Panc1 (cell line): Measurements from ENCODE around the gene GRHL1. TPM values are rescaled to one million over a fixed set of nuclear protein-coding genes. Genes with fewer than 3 reads are reported as not detected.
"Not testable (repeated sequence)": the region's sequence is repeated elsewhere in the genome, so short reads cannot be mapped to it uniquely, and the experiment has no call there.

Experiments used
- ATAC-seq: fragments of 200-7000 bp; cut with Tn5 transposase; 2 replicates; pipeline ENCODE4 v1.9.1; 2020; ENCODE audit warnings: mild to moderate bottlenecking, moderate library complexity
- BruUV-seq: library from RNA; stranded (reverse); fragments of 400-500 nt; replicated peaks from 2 replicates; lab custom pipeline; 2021; lab: Mats Ljungman, UMichigan
- CTCF ChIA-PET: fragments of 300-600 bp; sonication (Branson Sonifier 250); formaldehyde crosslinking; loops from one replicate; lab custom pipeline; 2022; ENCODE audit warnings: antibody characterized with exemption; lab: Charles Lee
- POLR2A ChIA-PET: fragments of 300-600 bp; sonication (Branson Sonifier 250); formaldehyde crosslinking; loops from one replicate; lab custom pipeline; 2022; ENCODE audit warnings: antibody characterized with exemption; lab: Charles Lee
- DNase-seq: peaks from one replicate; pipeline ENCODE4 v3.0.0-alpha.2; 2010; ENCODE audit warnings: low read depth, low spot score
- H3K27ac ChIP-seq: 2 replicates; pipeline ENCODE4 v1.5.1; 2011; ENCODE audit warnings: mild to moderate bottlenecking, low read length, inconsistent platforms
- H3K27me3 ChIP-seq: fragments of 200-500 bp; sonication (Bioruptor generic); 2 replicates; pipeline ENCODE4 v1.6.0; 2014; ENCODE audit warnings: low read length, inconsistent platforms; ENCODE audit not compliant: control insufficient read depth, insufficient read depth
- H3K36me3 ChIP-seq: fragments of 200-500 bp; sonication (Bioruptor generic); 2 replicates; pipeline ENCODE4 v1.5.1; 2014; ENCODE audit warnings: inconsistent platforms, mild to moderate bottlenecking, low read length, moderate library complexity; ENCODE audit not compliant: control insufficient read depth, insufficient read depth
- H3K4me1 ChIP-seq: 2 replicates; pipeline ENCODE4 v1.5.1; 2011; ENCODE audit warnings: inconsistent platforms, mild to moderate bottlenecking, low read length, moderate library complexity; ENCODE audit not compliant: control insufficient read depth, insufficient read depth
- H3K4me3 ChIP-seq, 2 experiments: 2 replicates each; pipeline ENCODE4 v1.5.1; 2011 to 2012; ENCODE audit warnings: low read depth in 2 of 2, low read length in 2 of 2, mild to moderate bottlenecking in 2 of 2, inconsistent platforms in 1 of 2, moderate library complexity in 1 of 2
- H3K9me3 ChIP-seq: fragments of 200-500 bp; sonication (Bioruptor generic); 2 replicates; pipeline ENCODE4 v1.5.1; 2014; ENCODE audit warnings: low read depth, mild to moderate bottlenecking, inconsistent platforms, low read length, moderate library complexity; ENCODE audit not compliant: control insufficient read depth, insufficient read depth
- POLR2AphosphoS5 ChIP-seq: IDR thresholded peaks from 2 replicates; pipeline ENCODE4 v1.6.1; 2012; ENCODE audit warnings: mild to moderate bottlenecking, low read depth, low read length, moderate library complexity
- SIN3A ChIP-seq: IDR thresholded peaks from 2 replicates; pipeline ENCODE4 v1.6.1; 2012; ENCODE audit warnings: low read depth, mild to moderate bottlenecking, low read length, moderate library complexity, borderline replicate concordance; ENCODE audit not compliant: insufficient read depth
- TCF7L2 ChIP-seq: IDR thresholded peaks from 2 replicates; pipeline ENCODE4 v1.6.1; 2011; ENCODE audit warnings: mild to moderate bottlenecking, low read depth, low read length, inconsistent platforms
- in situ Hi-C: cut with HindIII; loops from 2 replicates; pipeline ENCODE4 v1.10.0; 2016; ENCODE audit warnings: low sequenced_read_pairs, low pct_unique_long_range_greater_than_20kb
- intact Hi-C: fragments of 100-400 bp; cut with micrococcal nuclease; formaldehyde crosslinking; loops from one replicate; pipeline ENCODE4 v1.10.0; 2022; ENCODE audit not compliant: unreplicated experiment
- total RNA-seq: library from RNA; stranded (reverse); gene quantifications from one replicate; pipeline ENCODE4 v1.2.1, GENCODE V29; 2021; ENCODE audit not compliant: unreplicated experiment
- TF ChIP-seq, protein P1 (sequence below): fragments of 450-650 bp; IDR thresholded peaks from 2 replicates; pipeline ENCODE4 v1.5.1; 2017; ENCODE audit warnings: mild to moderate bottlenecking
- TF ChIP-seq, protein P2 (sequence below), 2 experiments: IDR thresholded peaks; 2 replicates each; pipeline ENCODE4 v1.6.1; 2011 to 2012; ENCODE audit warnings: low read depth in 2 of 2, control low read depth in 1 of 2, low read length in 1 of 2, mild to moderate bottlenecking in 1 of 2, moderate library complexity in 1 of 2; ENCODE audit not compliant: insufficient read depth in 1 of 2

Gene GRHL1
- total RNA-seq, 1 experiment from 2014 or later: 4.7 TPM

DNA sequence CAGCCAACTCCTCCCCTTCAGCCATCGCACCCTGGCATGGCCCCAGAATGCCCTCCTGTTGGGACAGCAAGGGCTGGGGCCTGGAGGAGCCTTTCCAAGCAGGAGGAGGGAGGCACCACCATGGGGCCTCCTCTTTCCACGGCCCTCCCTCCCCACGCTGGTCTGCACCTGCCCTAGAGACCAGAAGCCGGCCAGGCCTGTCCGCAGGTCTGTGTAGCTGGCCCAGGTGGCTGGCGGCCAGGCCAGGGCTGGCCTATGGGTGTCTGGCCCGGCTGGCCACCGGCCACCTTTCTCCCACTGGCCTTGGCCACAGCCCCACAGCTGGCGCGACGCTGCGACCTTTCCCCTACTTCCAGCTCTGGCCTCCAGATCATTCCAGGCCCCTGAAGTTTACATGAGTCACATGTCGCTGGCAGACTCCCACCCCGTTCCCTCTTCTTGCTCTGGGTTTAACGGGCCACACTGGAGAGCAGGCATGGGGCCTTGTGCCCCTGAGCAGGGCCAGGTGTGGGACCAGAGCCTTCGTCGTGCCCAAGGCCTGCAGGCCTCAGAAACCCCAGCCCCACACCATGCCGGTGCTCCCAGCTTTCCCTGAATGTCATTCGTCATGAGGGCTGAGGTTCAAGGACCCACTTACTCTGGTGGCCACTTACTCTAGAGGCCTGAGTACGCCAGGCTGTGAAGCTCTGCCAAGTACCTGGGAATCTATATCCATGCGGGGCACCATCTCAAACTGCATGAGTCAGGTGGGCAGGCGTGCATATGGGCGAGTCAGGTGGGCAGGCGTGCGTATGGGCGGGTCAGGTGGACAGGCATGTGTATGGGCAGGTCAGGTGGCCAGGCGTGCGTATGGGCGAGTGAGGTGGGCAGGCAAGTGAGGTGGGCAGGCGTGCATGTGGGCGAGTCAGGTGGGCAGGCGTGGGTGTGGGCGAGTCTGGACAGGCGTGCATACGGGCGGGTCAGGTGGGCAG, 58.6 kb downstream of the GRHL1 start:
- ATAC-seq (peak; percentile 47; the same call in 1 of the 2 replicates), DNase-seq (no peak)
- no peaks in the 10 kb centered on the region for H3K9me3 ChIP-seq
- no peak overlapping the region for H3K27ac ChIP-seq
- in situ Hi-C loops: no loop called here
- intact Hi-C loops: no loop called here
- H3K27me3 ChIP-seq: no peaks in the 10 kb centered on the region
- no peaks in the 10 kb centered on the region for H3K4me1 ChIP-seq
- no peaks in the 10 kb centered on the region for H3K36me3 ChIP-seq
- H3K4me3 ChIP-seq: no peak overlapping the region
- BruUV-seq: no TSS peak
- ChIA-PET POLR2A (no interaction called here), CTCF (no interaction called here)
- TF ChIP-seq, protein P1, sequence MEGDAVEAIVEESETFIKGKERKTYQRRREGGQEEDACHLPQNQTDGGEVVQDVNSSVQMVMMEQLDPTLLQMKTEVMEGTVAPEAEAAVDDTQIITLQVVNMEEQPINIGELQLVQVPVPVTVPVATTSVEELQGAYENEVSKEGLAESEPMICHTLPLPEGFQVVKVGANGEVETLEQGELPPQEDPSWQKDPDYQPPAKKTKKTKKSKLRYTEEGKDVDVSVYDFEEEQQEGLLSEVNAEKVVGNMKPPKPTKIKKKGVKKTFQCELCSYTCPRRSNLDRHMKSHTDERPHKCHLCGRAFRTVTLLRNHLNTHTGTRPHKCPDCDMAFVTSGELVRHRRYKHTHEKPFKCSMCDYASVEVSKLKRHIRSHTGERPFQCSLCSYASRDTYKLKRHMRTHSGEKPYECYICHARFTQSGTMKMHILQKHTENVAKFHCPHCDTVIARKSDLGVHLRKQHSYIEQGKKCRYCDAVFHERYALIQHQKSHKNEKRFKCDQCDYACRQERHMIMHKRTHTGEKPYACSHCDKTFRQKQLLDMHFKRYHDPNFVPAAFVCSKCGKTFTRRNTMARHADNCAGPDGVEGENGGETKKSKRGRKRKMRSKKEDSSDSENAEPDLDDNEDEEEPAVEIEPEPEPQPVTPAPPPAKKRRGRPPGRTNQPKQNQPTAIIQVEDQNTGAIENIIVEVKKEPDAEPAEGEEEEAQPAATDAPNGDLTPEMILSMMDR: no peak
- TF ChIP-seq POLR2AphosphoS5: no peak
- no peak for TF ChIP-seq TCF7L2
- TF ChIP-seq, protein P2, sequence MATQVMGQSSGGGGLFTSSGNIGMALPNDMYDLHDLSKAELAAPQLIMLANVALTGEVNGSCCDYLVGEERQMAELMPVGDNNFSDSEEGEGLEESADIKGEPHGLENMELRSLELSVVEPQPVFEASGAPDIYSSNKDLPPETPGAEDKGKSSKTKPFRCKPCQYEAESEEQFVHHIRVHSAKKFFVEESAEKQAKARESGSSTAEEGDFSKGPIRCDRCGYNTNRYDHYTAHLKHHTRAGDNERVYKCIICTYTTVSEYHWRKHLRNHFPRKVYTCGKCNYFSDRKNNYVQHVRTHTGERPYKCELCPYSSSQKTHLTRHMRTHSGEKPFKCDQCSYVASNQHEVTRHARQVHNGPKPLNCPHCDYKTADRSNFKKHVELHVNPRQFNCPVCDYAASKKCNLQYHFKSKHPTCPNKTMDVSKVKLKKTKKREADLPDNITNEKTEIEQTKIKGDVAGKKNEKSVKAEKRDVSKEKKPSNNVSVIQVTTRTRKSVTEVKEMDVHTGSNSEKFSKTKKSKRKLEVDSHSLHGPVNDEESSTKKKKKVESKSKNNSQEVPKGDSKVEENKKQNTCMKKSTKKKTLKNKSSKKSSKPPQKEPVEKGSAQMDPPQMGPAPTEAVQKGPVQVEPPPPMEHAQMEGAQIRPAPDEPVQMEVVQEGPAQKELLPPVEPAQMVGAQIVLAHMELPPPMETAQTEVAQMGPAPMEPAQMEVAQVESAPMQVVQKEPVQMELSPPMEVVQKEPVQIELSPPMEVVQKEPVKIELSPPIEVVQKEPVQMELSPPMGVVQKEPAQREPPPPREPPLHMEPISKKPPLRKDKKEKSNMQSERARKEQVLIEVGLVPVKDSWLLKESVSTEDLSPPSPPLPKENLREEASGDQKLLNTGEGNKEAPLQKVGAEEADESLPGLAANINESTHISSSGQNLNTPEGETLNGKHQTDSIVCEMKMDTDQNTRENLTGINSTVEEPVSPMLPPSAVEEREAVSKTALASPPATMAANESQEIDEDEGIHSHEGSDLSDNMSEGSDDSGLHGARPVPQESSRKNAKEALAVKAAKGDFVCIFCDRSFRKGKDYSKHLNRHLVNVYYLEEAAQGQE (IDR thresholded peaks at IDR 0.05; ENCODE audit: insufficient read depth in 1 of 2, low read depth in 2 of 2, low read length in 1 of 2): no peak
- no peak for TF ChIP-seq SIN3A

DNA sequence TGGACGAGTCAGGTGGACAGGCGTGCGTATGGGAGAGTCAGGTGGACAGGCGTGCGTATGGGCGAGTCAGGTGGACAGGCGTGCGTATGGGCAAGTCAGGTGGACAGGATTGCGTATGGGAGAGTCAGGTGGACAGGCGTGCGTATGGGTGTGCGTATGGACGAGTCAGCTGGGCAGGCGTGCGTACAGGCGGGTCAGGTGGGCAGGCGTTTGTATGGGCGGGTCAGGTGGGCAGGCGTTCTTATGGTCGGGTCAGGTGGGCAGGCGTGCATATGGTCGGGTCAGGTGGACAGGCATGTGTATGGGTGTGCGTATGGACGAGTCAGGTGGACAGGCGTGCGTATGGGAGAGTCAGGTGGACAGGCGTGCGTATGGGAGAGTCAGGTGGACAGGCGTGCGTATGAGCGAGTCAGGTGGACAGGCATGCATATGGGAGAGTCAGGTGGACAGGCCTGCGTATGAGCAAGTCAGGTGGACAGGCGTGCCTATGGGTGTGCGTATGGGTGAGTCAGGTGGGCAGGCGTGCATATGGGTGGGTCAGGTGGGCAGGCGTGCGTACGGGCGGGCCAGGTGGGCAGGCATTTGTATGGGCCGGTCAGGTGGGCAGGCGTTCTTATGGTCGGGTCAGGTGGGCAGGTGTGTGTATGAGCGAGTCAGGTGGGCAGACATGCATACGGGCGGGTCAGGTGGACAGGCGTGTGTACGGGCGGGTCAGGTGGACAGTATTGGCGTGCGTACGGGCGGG, 59.5 kb downstream of the GRHL1 start:
- not testable (repeated sequence) for BruUV-seq, DNase-seq

DNA sequence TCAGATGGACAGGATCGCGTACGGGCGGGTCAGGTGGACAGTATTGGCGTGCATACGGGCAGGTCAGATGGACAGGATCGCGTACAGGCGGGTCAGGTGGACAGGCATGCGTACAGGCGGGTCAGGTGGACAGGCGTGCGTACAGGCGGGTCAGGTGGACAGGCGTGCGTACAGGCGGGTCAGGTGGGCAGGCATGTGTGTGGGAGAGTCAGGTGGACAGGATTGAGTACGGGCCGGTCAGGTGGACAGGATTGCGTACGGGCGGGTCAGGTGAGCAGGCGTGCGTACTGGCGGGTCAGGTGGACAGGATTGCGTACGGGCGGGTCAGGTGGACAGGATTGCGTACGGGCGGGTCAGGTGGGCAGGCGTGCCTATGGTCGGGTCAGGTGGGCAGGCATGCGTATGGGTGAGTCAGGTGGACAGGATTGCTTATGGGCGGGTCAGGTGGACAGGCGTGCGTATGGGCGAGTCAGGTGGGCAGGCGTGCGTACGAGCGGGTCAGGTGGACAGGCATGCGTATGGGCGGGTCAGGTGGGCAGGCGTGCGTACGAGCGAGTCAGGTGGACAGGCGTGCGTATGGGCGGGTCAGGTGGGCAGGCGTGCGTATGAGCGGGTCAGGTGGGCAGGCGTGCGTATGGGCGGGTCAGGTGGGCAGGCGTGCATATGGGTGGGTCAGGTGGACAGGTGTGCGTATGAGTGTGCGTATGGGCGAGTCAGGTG, 60.3 kb downstream of the GRHL1 start:
- CTCF ChIA-PET, H3K27me3 ChIP-seq, H3K4me3 ChIP-seq, H3K9me3 ChIP-seq, intact Hi-C loops, POLR2A ChIA-PET, ATAC-seq, in situ Hi-C loops, DNase-seq, H3K36me3 ChIP-seq, H3K4me1 ChIP-seq, BruUV-seq, H3K27ac ChIP-seq: not testable (repeated sequence)

More for the DNA sequence above, 59.5 kb downstream of the GRHL1 start:
- ATAC-seq, H3K27me3 ChIP-seq, H3K4me3 ChIP-seq, H3K27ac ChIP-seq, in situ Hi-C loops, intact Hi-C loops, H3K9me3 ChIP-seq, H3K4me1 ChIP-seq, H3K36me3 ChIP-seq, POLR2A ChIA-PET, CTCF ChIA-PET: not testable (repeated sequence)

DNA sequence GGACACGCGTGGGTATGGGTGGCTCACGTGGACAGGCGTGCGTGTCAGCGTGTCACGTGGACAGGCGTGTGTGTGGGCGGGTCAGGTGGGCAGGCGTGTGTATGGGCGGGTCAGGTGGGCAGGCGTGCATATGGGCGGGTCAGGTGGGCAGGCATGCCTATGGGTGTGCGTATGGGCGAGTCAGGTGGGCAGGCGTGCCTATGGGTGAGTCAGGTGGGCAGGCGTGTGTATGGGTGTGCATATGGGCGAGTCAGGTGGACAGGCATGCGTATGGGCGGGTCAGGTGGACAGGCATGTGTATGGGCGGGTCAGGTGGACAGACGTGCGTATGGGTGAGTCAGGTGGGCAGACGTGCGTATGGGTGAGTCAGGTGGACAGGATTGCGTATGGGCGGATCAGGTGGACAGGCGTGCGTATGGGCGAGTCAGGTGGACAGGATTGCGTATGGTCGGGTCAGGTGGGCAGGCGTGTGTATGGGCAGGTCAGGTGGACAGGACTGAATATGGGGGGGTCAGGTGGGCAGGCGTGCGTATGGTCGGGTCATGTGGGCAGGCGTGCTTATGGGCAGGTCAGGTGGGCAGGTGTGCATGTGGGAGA, 61.0 kb downstream of the GRHL1 start:
- BruUV-seq, ATAC-seq, POLR2A ChIA-PET, H3K27me3 ChIP-seq, DNase-seq, CTCF ChIA-PET, H3K4me1 ChIP-seq, H3K4me3 ChIP-seq, H3K27ac ChIP-seq, intact Hi-C loops, H3K9me3 ChIP-seq, in situ Hi-C loops, H3K36me3 ChIP-seq: not testable (repeated sequence)
